DOHH2 (cell line): ENCODE measurements around the gene MIS12.

Source experiments
- H3F3A ChIP-seq: fragments of 200-600 bp; sonication (generic), shearing (Covaris generic); 2 replicates; pipeline ENCODE4 v1.6.0; 2016; ENCODE audit warnings: antibody characterized with exemption, mild to moderate bottlenecking; ENCODE audit not compliant: control insufficient read depth, insufficient read depth
- H3K27ac ChIP-seq: fragments of 200-600 bp; sonication (generic); 2 replicates; pipeline ENCODE4 v1.5.1; 2014; ENCODE audit warnings: low read depth, mild to moderate bottlenecking, low read length, moderate library complexity
- H3K27me3 ChIP-seq: fragments of 200-600 bp; sonication (generic); 2 replicates; pipeline ENCODE4 v1.6.1; 2014; ENCODE audit warnings: mild to moderate bottlenecking, low read length, mixed read lengths; ENCODE audit not compliant: control insufficient read depth
- H3K36me3 ChIP-seq: fragments of 200-600 bp; sonication (generic); 2 replicates; pipeline ENCODE4 v1.6.1; 2014; ENCODE audit warnings: mild to moderate bottlenecking, low read length, moderate library complexity, mixed read lengths; ENCODE audit not compliant: control insufficient read depth
- H3K4me1 ChIP-seq: fragments of 200-600 bp; sonication (generic); 2 replicates; pipeline ENCODE4 v1.6.1; 2014; ENCODE audit warnings: mild to moderate bottlenecking, low read length, mixed read lengths; ENCODE audit not compliant: control insufficient read depth
- H3K4me2 ChIP-seq: fragments of 200-600 bp; sonication (generic); 2 replicates; pipeline ENCODE4 v1.6.0; 2014; ENCODE audit warnings: mild to moderate bottlenecking, low read length, moderate library complexity
- H3K4me3 ChIP-seq: fragments of 200-600 bp; sonication (generic); 2 replicates; pipeline ENCODE4 v1.5.1; 2014; ENCODE audit warnings: mild to moderate bottlenecking, low read length, mixed read lengths
- H3K79me2 ChIP-seq: fragments of 200-600 bp; sonication (generic); 2 replicates; pipeline ENCODE4 v1.6.1; 2014; ENCODE audit warnings: mild to moderate bottlenecking, low read length, mixed read lengths; ENCODE audit not compliant: control insufficient read depth
- H3K9me2 ChIP-seq: fragments of 200-600 bp; sonication (generic); replicated peaks from 2 replicates; pipeline ENCODE4 v1.6.1; 2014; ENCODE audit warnings: mild to moderate bottlenecking, low read length, mixed read lengths; ENCODE audit not compliant: control insufficient read depth
- H3K9me3 ChIP-seq: fragments of 200-600 bp; sonication (generic); 2 replicates; pipeline ENCODE4 v1.6.1; 2014; ENCODE audit warnings: antibody characterized with exemption, low read length, mixed read lengths; ENCODE audit not compliant: control insufficient read depth, insufficient read depth
- H4K20me1 ChIP-seq: fragments of 200-600 bp; sonication (generic); 2 replicates; pipeline ENCODE4 v1.6.0; 2014; ENCODE audit warnings: low read depth, mild to moderate bottlenecking, antibody characterized with exemption, low read length, moderate library complexity; ENCODE audit not compliant: control insufficient read depth, insufficient read depth
- EZH2phosphoT487 ChIP-seq: fragments of 200-600 bp; sonication (generic); IDR thresholded peaks from 2 replicates; pipeline ENCODE4 v1.6.1; 2017; ENCODE audit warnings: borderline replicate concordance, mild to moderate bottlenecking, antibody characterized with exemption, low read length, moderate library complexity, mixed read lengths
- TF ChIP-seq, protein P1 (sequence below): fragments of 200-600 bp; sonication (generic); IDR thresholded peaks from one replicate; pipeline ENCODE4 v1.5.1; 2014; ENCODE audit warnings: antibody characterized with exemption, mild to moderate bottlenecking, low read depth, low read length; ENCODE audit not compliant: poor library complexity, severe bottlenecking

The MIS12 gene

GRCh38 chr17:5509482-5509881 is 23.1 kb downstream of the MIS12 start:
- Histone ChIP-seq H3K36me3 (no peaks in the 10 kb centered on the region), H3K27ac (no peak overlapping the region), H3K4me1 (no peaks in the 10 kb centered on the region), H3K27me3 (no peaks in the 10 kb centered on the region), H4K20me1 (no peaks in the 10 kb centered on the region), H3K79me2 (no peaks in the 10 kb centered on the region), H3K4me2 (no peak overlapping the region), H3K9me3 (no peaks in the 10 kb centered on the region), H3F3A (no peaks in the 10 kb centered on the region), H3K4me3 (no peak overlapping the region), H3K9me2 (no peaks in the 10 kb centered on the region)
- TF ChIP-seq, protein P1, sequence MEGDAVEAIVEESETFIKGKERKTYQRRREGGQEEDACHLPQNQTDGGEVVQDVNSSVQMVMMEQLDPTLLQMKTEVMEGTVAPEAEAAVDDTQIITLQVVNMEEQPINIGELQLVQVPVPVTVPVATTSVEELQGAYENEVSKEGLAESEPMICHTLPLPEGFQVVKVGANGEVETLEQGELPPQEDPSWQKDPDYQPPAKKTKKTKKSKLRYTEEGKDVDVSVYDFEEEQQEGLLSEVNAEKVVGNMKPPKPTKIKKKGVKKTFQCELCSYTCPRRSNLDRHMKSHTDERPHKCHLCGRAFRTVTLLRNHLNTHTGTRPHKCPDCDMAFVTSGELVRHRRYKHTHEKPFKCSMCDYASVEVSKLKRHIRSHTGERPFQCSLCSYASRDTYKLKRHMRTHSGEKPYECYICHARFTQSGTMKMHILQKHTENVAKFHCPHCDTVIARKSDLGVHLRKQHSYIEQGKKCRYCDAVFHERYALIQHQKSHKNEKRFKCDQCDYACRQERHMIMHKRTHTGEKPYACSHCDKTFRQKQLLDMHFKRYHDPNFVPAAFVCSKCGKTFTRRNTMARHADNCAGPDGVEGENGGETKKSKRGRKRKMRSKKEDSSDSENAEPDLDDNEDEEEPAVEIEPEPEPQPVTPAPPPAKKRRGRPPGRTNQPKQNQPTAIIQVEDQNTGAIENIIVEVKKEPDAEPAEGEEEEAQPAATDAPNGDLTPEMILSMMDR, result no peak
- TF ChIP-seq EZH2phosphoT487, result no peak

GRCh38 chr17:5510771-5511170 is 24.4 kb downstream of the MIS12 start:
- no peaks in the 10 kb centered on the region for H3F3A ChIP-seq
- H3K79me2 ChIP-seq, result no peaks in the 10 kb centered on the region
- H3K36me3 ChIP-seq, result no peaks in the 10 kb centered on the region
- no peak overlapping the region for H3K4me2 ChIP-seq
- no peaks in the 10 kb centered on the region for H3K27me3 ChIP-seq
- no peaks in the 10 kb centered on the region for H3K9me3 ChIP-seq
- no peaks in the 10 kb centered on the region for H4K20me1 ChIP-seq
- no peaks in the 10 kb centered on the region for H3K9me2 ChIP-seq
- no peak for TF ChIP-seq EZH2phosphoT487
- H3K27ac ChIP-seq, result no peak overlapping the region
- H3K4me1 ChIP-seq, result no peaks in the 10 kb centered on the region
- H3K4me3 ChIP-seq, result no peak overlapping the region

DNA sequence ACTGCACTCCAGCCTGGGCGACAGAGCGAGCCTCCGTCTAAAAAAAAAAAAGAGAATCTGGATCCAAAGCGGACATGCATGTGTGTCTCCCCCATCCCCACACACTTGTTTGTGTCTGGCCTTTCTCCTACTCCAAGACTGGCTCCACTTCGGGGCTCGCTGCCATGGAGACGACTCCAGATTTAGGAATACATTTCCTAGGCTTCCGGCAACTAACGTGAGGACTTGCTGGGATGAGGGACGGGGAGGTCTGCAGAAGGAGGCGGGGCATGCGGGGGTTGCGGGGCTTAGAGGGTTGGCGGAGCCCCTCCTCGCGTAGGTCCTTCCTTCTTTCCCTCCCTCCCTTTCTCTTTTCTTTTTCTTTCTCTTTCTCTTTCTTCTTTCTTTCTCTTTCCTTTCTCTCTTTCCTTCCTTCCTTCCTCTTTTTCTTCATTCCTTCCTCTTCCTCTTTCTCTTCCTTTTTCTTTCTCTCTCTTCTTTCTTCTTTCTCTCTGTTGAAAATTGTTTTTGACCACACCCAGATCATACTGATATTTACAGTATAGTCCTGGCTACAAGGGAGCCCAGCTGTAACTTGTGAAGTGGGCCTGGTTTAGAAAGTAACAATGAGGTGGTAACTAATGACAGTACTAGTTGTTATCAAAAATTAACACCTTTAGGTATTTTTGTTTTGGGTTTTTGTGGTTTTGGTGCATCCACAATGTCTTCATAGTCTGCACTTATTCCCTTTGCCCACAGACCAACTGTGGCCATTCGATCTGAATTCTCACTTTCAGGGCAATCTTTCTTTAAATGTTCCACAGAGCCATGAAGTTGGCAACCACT is 25.2 kb downstream of the MIS12 start:
- Histone ChIP-seq H3K9me3 (no peaks in the 10 kb centered on the region), H3K4me3 (no peak overlapping the region), H3F3A (no peaks in the 10 kb centered on the region), H3K27ac (no peak overlapping the region), H3K36me3 (no peaks in the 10 kb centered on the region), H3K79me2 (no peaks in the 10 kb centered on the region), H3K4me1 (no peaks in the 10 kb centered on the region), H3K4me2 (no peak overlapping the region), H3K9me2 (no peaks in the 10 kb centered on the region), H3K27me3 (no peaks in the 10 kb centered on the region), H4K20me1 (no peaks in the 10 kb centered on the region)
- TF ChIP-seq, protein P1, result no peak
- no peak for TF ChIP-seq EZH2phosphoT487

DNA sequence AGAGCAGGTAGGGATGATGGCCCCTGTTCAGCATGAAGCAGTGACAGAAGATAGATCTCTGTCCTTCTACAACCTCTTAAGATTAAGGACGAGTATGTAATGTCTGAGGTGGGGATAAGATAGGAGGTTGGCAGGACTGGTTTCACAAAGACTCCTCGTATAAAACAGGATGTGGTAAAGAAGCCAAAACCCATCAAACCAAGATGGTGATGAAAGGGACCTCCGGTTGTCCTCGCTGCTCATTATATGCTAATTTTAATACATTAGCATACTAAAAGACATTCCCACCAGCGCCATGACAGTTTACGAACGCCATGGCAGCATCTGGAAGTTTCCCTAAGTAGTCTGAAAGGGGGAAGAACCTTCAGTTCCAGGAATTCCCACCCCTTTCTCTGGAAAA is 27.3 kb downstream of the MIS12 start:
- no peaks in the 10 kb centered on the region for H3K9me3 ChIP-seq
- no peak overlapping the region for H3K4me3 ChIP-seq
- H3K9me2 ChIP-seq, result no peaks in the 10 kb centered on the region
- no peak overlapping the region for H3K27ac ChIP-seq
- H3K27me3 ChIP-seq, result no peaks in the 10 kb centered on the region
- no peak for TF ChIP-seq EZH2phosphoT487
- TF ChIP-seq, protein P1, result no peak
- no peaks in the 10 kb centered on the region for H3K4me1 ChIP-seq
- no peaks in the 10 kb centered on the region for H4K20me1 ChIP-seq
- no peaks in the 10 kb centered on the region for H3K36me3 ChIP-seq
- H3F3A ChIP-seq, result no peaks in the 10 kb centered on the region
- H3K4me2 ChIP-seq, result no peak overlapping the region
- H3K79me2 ChIP-seq, result no peaks in the 10 kb centered on the region
